ENCODE data around the gene SRCAP. TPM values are rescaled to one million over a fixed set of nuclear protein-coding genes. Genes with fewer than 3 reads are reported as not detected.

The SRCAP gene
- total and polyA plus RNA-seq, 11 donors: 22.9 to 51.2 (median 39.7) TPM

DNA sequence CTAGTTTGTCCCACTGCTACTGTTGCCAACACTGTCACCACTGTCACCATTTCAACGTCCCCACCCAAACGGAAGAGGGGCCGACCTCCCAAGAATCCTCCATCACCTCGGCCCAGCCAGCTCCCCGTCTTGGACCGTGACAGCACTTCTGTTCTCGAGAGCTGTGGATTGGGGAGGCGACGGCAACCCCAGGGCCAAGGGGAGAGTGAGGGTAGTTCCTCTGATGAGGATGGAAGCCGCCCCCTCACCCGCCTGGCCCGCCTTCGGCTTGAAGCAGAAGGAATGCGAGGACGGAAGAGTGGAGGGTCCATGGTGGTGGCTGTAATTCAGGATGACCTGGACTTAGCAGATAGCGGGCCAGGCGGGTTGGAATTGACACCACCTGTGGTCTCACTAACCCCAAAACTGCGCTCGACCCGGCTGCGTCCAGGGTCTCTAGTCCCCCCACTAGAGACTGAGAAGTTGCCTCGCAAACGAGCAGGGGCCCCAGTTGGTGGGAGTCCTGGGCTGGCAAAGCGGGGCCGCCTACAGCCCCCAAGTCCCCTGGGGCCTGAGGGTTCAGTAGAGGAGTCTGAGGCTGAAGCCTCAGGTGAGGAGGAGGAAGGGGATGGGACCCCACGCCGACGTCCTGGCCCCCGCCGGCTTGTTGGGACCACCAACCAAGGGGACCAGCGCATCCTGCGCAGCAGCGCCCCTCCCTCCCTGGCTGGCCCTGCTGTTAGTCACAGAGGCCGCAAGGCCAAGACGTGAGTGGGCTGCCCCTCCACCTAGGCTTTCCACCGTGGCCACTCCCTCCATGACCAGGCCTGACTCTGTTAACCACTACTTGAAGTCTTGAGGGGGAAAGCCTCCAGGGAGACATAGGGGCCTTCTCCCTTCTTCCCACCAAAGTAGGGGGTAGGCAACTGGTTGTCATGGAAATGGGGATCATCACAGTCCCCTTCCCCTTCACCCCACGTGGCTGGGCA is 40.3 kb downstream of the SRCAP start:
- Histone ChIP-seq H3K27me3 (no peaks in the 10 kb centered on the region), H3K4me3 (no peak overlapping the region), H3K36me3 (peaks cover 0 to 86% (median 64%) of the 10 kb centered on the region in 9 donors), H3K27ac (peak overlapping the region in 1 of 12 donors; percentile 20), H3K9me3 (no peaks in the 10 kb centered on the region), H3K4me1 (peaks cover 0 to 33% (median 22%) of the 10 kb centered on the region in 12 donors)
- DNase-seq (peak in 1 of 5 donors; percentile 25), ATAC-seq (no peak)
- whole genome bisulfite sequencing, 4 donors: 88 to 91% (median 89%) methylated on average over 23 to 37 of the region's 37 CpGs
- TF ChIP-seq, protein P1, sequence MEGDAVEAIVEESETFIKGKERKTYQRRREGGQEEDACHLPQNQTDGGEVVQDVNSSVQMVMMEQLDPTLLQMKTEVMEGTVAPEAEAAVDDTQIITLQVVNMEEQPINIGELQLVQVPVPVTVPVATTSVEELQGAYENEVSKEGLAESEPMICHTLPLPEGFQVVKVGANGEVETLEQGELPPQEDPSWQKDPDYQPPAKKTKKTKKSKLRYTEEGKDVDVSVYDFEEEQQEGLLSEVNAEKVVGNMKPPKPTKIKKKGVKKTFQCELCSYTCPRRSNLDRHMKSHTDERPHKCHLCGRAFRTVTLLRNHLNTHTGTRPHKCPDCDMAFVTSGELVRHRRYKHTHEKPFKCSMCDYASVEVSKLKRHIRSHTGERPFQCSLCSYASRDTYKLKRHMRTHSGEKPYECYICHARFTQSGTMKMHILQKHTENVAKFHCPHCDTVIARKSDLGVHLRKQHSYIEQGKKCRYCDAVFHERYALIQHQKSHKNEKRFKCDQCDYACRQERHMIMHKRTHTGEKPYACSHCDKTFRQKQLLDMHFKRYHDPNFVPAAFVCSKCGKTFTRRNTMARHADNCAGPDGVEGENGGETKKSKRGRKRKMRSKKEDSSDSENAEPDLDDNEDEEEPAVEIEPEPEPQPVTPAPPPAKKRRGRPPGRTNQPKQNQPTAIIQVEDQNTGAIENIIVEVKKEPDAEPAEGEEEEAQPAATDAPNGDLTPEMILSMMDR (IDR thresholded peaks at IDR 0.05): no peak
- TF ChIP-seq POLR2A (IDR thresholded peaks at IDR 0.05): no peak
- intact Hi-C loops (cut with DNase I): no loop called here

DNA sequence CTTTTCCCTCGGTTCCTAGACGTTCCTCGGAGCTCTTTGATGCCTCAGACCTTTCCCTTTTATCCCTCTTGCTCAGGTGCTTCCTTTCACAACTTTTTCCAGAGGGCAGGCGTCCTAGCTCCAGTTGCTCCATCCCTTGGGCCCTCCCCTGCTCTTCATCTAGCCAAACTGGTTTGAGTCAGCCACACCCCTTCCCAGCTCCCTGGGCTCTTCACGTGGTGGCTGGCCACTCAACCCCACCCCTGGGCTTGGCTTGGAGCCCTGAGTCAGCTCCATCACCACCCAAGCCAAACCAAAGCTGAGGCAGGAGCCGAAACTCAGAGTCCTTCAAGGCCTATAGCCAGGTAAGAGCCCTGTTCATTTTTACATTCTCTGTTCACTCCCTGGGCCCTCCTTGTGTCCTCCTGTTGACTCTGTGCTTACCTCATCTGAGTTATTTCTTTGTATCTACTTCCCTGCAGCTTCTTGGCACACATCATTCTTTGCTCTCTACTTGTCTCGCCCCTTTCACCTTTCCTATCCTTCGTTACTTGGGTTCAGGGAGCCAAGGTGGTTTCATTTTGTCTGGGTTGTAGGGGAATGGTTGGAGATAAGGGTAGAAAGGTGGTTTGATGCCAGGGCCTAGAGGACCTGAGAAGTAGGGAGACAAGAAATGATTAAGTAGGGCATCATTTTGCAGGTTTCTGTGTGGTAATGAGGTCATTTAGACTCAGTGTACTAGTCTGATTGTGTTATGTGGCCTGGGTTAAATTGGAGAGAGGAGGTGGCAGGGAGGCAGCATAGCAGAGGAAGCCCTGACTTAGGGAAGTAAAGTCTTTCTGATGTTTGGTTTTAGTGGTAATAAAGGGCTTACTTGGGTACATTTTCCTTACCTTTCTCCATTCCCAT is 41.6 kb downstream of the SRCAP start:
- Histone ChIP-seq H3K27ac (peak overlapping the region in 8 of 12 donors; percentile 9 to 65 (median 52)), H3K9me3 (no peaks in the 10 kb centered on the region), H3K4me3 (peak overlapping the region in 2 of 12 donors; percentile 8 to 18), H3K27me3 (no peaks in the 10 kb centered on the region), H3K4me1 (peaks cover 0 to 33% (median 22%) of the 10 kb centered on the region in 12 donors), H3K36me3 (peaks cover 0 to 89% (median 66%) of the 10 kb centered on the region in 9 donors)
- TF ChIP-seq POLR2A (IDR thresholded peaks at IDR 0.05): no peak
- TF ChIP-seq, protein P1 (IDR thresholded peaks at IDR 0.05): no peak
- DNase-seq: peak; percentile 80 to 91 (median 82)
- ATAC-seq: peak; percentile 73 to 90 (median 84)
- intact Hi-C loops (cut with DNase I): loop anchor here in 2 of 10 donors (5.0 to 10.0 kb wide), 2 partner anchors 38 to 174 kb away; no protein-coding TSS in a partner anchor
- 38 to 45% (median 41%) methylated on average over 8 of the region's 8 CpGs for WGBS, 4 donors

DNA sequence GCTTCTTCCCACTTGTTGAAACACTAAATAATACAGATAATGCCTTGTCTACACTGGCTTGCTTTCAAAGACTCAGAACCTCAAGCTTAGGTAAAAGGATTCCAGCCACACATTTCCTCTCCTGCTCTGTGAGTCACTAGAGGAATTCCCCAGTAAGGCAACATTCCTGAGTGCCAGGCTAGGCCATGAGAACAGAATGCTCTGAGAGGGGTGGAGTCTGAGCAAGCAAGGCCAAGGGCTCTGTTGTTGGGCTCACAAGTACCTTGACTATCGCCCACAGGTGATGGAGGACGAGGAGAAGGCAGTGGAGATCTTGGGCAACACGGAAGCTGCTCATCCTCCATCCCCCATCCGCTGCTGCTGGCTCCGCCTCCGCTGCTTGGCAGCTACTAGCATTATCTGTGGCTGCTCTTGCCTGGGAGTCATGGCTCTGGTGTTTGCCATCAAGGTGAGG is 42.5 kb downstream of the SRCAP start:
- peak in 3 of 4 donors; percentile 7 to 32 (median 23) for ATAC-seq
- DNase-seq: no peak
- H3K36me3 ChIP-seq: peaks cover 0 to 82% (median 58%) of the 10 kb centered on the region in 9 donors
- 72 to 82% (median 75%) methylated on average over 6 of the region's 6 CpGs for WGBS, 4 donors
- TF ChIP-seq, protein P1 (IDR thresholded peaks at IDR 0.05): no peak
- no peak for TF ChIP-seq POLR2A (IDR thresholded peaks at IDR 0.05)
- H3K27ac ChIP-seq: peak overlapping the region in 6 of 12 donors; percentile 49 to 65 (median 55)
- H3K4me1 ChIP-seq: peaks cover 0 to 33% (median 22%) of the 10 kb centered on the region in 12 donors
- H3K27me3 ChIP-seq: no peaks in the 10 kb centered on the region
- no peak overlapping the region for H3K4me3 ChIP-seq
- intact Hi-C loops (cut with DNase I): loop anchor here in 2 of 10 donors (5.0 to 10.0 kb wide), 2 partner anchors 39 to 173 kb away; no protein-coding TSS in a partner anchor
- H3K9me3 ChIP-seq: no peaks in the 10 kb centered on the region
